GM10266 (cell line): ENCODE results near the gene CDHR5.

ENCODE experiments used
- DNase-seq: peaks from one replicate; pipeline ENCODE4 v3.0.0; 2012; ENCODE audit errors: extremely low spot score
- TF ChIP-seq, protein P1 (sequence below): IDR thresholded peaks from 2 replicates; pipeline ENCODE4 v1.5.1; 2012; ENCODE audit warnings: mild to moderate bottlenecking, low read depth; ENCODE audit not compliant: control insufficient read depth, insufficient read depth; ENCODE audit errors: missing control alignments

CDHR5 gene

DNA sequence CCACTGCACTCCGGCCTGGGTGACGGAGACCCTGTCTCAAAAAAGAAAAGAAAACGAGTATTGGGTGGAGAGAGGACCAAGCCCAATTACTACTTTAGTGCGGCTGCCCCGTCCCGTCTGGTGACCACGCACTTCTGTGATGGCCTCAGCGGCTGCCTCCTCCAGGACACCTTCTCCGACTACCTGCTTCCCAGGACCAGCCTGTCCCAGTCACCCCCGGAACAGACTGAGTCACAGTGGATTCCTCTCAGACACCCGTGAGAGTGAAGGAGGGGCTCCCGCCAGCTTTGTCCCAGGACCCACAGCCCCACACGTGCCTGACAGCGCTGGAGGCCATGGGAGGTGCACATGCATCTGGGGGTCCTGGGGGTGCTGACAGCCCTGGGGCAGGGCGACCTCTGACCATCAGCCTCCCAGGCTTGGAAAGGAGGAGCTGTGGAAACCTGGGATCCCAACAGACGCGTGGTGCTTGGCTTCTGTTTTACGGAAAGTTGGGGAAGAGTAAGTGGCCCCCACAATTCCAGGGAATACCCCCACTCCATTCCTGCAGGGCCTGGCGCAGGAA, 17.1 kb upstream of the CDHR5 start:
- no peak for DNase-seq
- TF ChIP-seq, protein P1, sequence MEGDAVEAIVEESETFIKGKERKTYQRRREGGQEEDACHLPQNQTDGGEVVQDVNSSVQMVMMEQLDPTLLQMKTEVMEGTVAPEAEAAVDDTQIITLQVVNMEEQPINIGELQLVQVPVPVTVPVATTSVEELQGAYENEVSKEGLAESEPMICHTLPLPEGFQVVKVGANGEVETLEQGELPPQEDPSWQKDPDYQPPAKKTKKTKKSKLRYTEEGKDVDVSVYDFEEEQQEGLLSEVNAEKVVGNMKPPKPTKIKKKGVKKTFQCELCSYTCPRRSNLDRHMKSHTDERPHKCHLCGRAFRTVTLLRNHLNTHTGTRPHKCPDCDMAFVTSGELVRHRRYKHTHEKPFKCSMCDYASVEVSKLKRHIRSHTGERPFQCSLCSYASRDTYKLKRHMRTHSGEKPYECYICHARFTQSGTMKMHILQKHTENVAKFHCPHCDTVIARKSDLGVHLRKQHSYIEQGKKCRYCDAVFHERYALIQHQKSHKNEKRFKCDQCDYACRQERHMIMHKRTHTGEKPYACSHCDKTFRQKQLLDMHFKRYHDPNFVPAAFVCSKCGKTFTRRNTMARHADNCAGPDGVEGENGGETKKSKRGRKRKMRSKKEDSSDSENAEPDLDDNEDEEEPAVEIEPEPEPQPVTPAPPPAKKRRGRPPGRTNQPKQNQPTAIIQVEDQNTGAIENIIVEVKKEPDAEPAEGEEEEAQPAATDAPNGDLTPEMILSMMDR = no peak

DNA sequence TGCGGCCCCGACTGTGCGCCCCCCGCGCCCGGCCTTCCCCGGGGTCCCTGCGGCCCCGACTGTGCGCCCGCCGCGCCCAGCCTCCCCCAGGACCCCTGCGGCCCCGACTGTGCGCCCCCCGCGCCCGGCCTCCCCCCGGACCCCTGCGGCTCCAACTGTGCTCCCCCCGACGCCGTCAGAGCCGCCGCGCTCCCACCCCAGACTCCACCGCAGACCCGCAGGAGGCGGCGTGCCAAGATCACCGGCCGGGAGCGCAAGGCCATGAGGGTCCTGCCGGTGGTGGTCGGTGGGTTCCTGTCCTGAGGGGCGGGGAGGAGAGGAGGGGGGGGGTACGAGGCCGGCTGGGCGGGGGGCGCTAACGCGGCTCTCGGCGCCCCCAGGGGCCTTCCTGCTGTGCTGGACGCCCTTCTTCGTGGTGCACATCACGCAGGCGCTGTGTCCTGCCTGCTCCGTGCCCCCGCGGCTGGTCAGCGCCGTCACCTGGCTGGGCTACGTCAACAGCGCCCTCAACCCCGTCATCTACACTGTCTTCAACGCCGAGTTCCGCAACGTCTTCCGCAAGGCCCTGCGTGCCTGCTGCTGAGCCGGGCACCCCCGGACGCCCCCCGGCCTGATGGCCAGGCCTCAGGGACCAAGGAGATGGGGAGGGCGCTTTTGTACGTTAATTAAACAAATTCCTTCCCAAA, 15.4 kb upstream of the CDHR5 start:
- TF ChIP-seq, protein P1 = no peak
- no peak for DNase-seq

DNA sequence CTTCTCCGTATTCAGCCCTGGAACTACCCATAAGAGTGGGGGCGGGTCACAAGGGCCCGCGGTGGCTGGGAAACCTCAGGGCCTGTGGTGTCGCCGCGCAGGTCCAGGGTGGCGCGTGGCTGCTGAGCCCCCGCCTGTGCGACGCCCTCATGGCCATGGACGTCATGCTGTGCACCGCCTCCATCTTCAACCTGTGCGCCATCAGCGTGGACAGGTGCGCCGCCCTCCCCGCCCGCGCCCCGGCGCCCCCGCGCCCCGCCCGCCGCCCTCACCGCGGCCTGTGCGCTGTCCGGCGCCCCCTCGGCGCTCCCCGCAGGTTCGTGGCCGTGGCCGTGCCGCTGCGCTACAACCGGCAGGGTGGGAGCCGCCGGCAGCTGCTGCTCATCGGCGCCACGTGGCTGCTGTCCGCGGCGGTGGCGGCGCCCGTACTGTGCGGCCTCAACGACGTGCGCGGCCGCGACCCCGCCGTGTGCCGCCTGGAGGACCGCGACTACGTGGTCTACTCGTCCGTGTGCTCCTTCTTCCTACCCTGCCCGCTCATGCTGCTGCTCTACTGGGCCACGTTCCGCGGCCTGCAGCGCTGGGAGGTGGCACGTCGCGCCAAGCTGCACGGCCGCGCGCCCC, 14.7 kb upstream of the CDHR5 start:
- TF ChIP-seq, protein P1 = no peak
- DNase-seq = no peak

DNA sequence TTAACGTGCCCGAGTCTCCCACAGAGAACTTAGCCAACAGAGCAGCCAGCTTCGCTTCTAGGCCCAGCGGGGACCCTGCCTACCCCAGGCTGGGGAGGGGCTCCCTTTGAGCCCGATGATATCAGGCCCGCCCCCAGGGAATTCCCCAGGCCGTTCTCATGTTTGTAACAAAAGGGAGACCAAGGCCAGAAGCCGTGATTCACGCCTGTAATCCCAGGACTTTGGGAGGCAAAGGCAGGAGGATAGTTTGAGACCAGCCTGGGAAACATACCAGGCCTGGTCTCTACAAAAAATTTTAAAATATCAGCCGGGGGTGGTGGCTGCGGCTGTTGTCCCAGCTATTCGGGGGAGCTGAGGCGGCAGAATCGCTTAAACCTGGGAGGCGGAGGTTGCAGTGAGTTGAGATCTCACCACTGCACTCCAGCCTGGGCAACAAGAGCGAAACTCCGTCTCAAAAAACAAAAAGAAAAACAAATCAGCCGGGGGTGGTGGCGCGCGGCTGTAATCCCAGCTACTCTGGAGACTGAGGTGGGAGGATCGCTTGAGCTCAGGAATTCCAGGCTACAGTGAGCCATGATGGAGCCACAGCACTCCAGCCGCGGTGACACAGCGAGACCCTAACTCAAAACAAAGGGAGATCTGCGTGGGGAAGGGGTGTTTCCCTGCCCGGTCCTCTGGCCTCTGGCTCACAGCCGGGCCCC, 14.0 kb upstream of the CDHR5 start:
- TF ChIP-seq, protein P1 = no peak
- DNase-seq = no peak

DNA sequence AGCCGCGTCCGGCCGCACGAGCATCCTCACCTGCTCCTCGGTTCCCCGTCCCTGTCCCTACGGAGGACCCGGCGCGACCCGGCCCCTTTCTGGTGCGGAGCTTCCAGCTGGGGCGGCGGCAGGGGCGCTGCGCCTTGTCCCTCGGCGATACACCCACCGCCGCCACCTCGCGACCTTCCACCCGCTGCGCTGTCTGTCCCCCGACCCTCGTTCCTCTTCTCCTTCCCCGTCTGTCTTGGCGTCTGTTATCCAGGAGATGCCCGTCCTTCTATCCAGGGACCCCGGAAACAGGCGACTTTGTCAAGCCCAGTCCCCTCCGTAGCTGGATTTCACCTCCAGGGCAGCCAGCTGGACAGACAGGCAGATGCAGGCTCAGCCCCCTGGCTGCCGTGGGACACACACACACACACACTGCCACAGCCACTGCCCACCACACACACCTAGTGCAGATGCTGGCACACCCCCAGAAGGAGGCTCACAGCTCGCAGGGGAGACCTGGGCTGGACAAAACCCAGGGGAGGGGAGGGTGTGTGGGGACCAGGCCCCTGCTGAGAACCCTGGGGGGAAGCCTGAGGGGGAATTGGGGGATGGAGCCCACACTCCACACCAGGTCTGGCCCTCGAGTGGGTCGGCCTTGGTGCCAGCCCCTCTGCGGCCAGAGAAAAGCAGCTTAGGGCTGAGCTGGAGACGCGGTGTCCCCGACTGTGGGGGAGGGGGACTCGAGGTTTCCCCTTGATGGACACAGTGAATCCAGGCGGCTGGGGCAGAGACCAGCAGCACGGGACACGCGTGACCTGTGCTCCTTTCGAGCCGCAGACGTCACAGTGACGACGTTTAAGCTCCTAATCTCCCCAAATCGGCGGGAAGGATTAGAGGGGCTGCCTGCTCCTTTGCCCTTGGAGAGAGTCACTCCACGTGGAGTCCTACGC, 13.1 kb upstream of the CDHR5 start:
- no peak for DNase-seq
- TF ChIP-seq, protein P1 = no peak

DNA sequence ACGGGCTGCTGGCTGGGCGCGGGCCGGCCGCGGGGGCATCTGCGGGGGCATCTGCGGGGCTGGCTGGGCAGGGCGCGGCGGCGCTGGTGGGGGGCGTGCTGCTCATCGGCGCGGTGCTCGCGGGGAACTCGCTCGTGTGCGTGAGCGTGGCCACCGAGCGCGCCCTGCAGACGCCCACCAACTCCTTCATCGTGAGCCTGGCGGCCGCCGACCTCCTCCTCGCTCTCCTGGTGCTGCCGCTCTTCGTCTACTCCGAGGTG, 12.5 kb upstream of the CDHR5 start:
- DNase-seq = no peak
- TF ChIP-seq, protein P1 = no peak
